Nephron (organoid): ENCODE data around the gene SLC36A3.
"Not testable (repeated sequence)": the region's sequence is repeated elsewhere in the genome, so short reads cannot be mapped to it uniquely, and the experiment has no call there.

Experiments used
- H3K27ac Mint-ChIP-seq, 3 experiments: 2 replicates each; pipeline ENCODE4 v1.8.0; 2020; ENCODE audit warnings: mixed read lengths in 3 of 3, mild to moderate bottlenecking in 2 of 3, moderate library complexity in 1 of 3
- H3K27me3 Mint-ChIP-seq: 2 replicates; pipeline ENCODE4 v1.8.0; 2021; ENCODE audit warnings: low read depth, mild to moderate bottlenecking, moderate library complexity, mixed read lengths
- H3K36me3 Mint-ChIP-seq: 2 replicates; pipeline ENCODE4 v1.8.0; 2020; ENCODE audit warnings: low read depth, mixed read lengths
- H3K4me1 Mint-ChIP-seq: 2 replicates; pipeline ENCODE4 v1.8.0; 2020; ENCODE audit warnings: mixed read lengths
- H3K4me3 Mint-ChIP-seq, 3 experiments: 2 replicates each; pipeline ENCODE4 v1.8.0; 2020; ENCODE audit warnings: mild to moderate bottlenecking in 3 of 3, mixed read lengths in 3 of 3, moderate library complexity in 2 of 3
- H3K9me3 Mint-ChIP-seq: 2 replicates; pipeline ENCODE4 v1.8.0; 2020; ENCODE audit warnings: mixed read lengths
- CTCF ChIP-seq, 3 experiments: fragments of 200-600 bp; sonication (generic); IDR thresholded peaks; one replicate each; pipeline ENCODE4 v1.5.0; 2021; ENCODE audit warnings: antibody characterized with exemption in 3 of 3; ENCODE audit not compliant: unreplicated experiment in 3 of 3

Gene SLC36A3

GRCh38 chr5:151315998-151316597 lies 12.5 kb upstream of the SLC36A3 start:
- no peak overlapping the region for H3K4me3 Mint-ChIP-seq

GRCh38 chr5:151313357-151313756 lies 9.8 kb upstream of the SLC36A3 start:
- Mint-ChIP-seq H3K9me3 (peaks cover 20% of the 10 kb centered on the region), H3K27me3 (peaks cover 3% of the 10 kb centered on the region), H3K27ac (no peak overlapping the region), H3K36me3 (no peaks in the 10 kb centered on the region), H3K4me3 (no peak overlapping the region), H3K4me1 (peaks cover 23% of the 10 kb centered on the region)
- no peak for TF ChIP-seq CTCF (IDR thresholded peaks at IDR 0.05; ENCODE audit: unreplicated experiment in 3 of 3)

More at GRCh38 chr5:151315998-151316597, 12.5 kb upstream of the SLC36A3 start:
- Mint-ChIP-seq H3K9me3 (peaks cover 6% of the 10 kb centered on the region), H3K27me3 (peaks cover 3% of the 10 kb centered on the region), H3K4me1 (peaks cover 33% of the 10 kb centered on the region), H3K27ac (peak overlapping the region in 1 of 3 experiments; percentile 1), H3K36me3 (no peaks in the 10 kb centered on the region)
- TF ChIP-seq CTCF (IDR thresholded peaks at IDR 0.05; ENCODE audit: unreplicated experiment in 3 of 3) = peak; percentile 82 to 89 (median 84)

GRCh38 chr5:151312756-151313324 lies 9.3 kb upstream of the SLC36A3 start:
- peaks cover 3% of the 10 kb centered on the region for H3K27me3 Mint-ChIP-seq
- no peak overlapping the region for H3K27ac Mint-ChIP-seq
- peaks cover 20% of the 10 kb centered on the region for H3K9me3 Mint-ChIP-seq
- no peaks in the 10 kb centered on the region for H3K36me3 Mint-ChIP-seq
- H3K4me3 Mint-ChIP-seq = no peak overlapping the region
- TF ChIP-seq CTCF (IDR thresholded peaks at IDR 0.05; ENCODE audit: unreplicated experiment in 3 of 3) = no peak
- H3K4me1 Mint-ChIP-seq = peaks cover 20% of the 10 kb centered on the region

GRCh38 chr5:151310932-151311331 lies 7.4 kb upstream of the SLC36A3 start:
- TF ChIP-seq CTCF (IDR thresholded peaks at IDR 0.05; ENCODE audit: unreplicated experiment in 3 of 3) = no peak
- Mint-ChIP-seq H3K9me3 (peaks cover 20% of the 10 kb centered on the region), H3K36me3 (no peaks in the 10 kb centered on the region), H3K4me1 (peaks cover 11% of the 10 kb centered on the region), H3K4me3 (no peak overlapping the region), H3K27ac (no peak overlapping the region), H3K27me3 (peaks cover 3% of the 10 kb centered on the region)

- not testable (repeated sequence) for H3K27ac Mint-ChIP-seq, H3K4me3 Mint-ChIP-seq, H3K36me3 Mint-ChIP-seq, H3K27me3 Mint-ChIP-seq, H3K4me1 Mint-ChIP-seq
- peaks cover 20% of the 10 kb centered on the region for H3K9me3 Mint-ChIP-seq
These were observed 6.3 kb upstream of the SLC36A3 start for GRCh38 chr5:151309821-151310220.

GRCh38 chr5:151309266-151309665 lies 5.7 kb upstream of the SLC36A3 start:
- H3K4me1 Mint-ChIP-seq, H3K4me3 Mint-ChIP-seq, H3K36me3 Mint-ChIP-seq, H3K27ac Mint-ChIP-seq, H3K27me3 Mint-ChIP-seq: not testable (repeated sequence)
- peaks cover 20% of the 10 kb centered on the region for H3K9me3 Mint-ChIP-seq
